Fibroblast of lung (primary cell): ENCODE measurements around the gene CLCN4.

Source experiments
- EZH2 ChIP-seq: IDR thresholded peaks from 2 replicates; pipeline ENCODE4 v1.5.1; 2012; ENCODE audit warnings: low read length, control low read depth, mild to moderate bottlenecking; ENCODE audit errors: missing control alignments
- TF ChIP-seq, protein P1 (sequence below), 2 donors: IDR thresholded peaks in 1 of 2; conservative IDR thresholded peaks in 1 of 2; 1 replicate in 1 of 2; 2 replicates in 1 of 2; pipeline ENCODE4 v1.5.1; 2011 to 2012; ENCODE audit warnings: low read length in 2 of 2, control low read depth in 1 of 2, inconsistent platforms in 1 of 2, low read depth in 1 of 2, mild to moderate bottlenecking in 1 of 2

DNA sequence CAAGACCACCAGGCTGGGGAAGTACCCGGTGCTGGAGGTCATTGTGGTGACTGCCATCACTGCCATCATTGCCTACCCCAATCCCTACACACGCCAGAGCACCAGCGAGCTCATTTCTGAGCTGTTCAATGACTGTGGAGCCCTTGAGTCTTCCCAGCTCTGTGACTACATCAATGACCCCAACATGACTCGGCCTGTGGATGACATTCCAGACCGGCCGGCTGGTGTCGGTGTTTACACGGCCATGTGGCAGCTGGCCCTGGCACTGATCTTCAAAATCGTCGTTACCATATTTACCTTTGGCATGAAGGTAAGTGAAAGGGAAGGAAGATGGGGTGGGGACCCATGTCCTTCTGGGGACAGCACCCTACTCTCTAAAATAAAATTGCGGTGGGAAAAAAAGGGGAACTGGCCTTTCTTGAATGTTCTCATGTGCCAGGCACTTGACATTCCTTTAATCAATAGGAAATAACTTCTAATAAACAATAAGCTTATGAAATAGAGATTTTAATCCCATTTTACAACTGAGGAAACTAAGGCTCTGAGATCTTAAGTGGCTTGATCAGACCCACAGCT, 51.6 kb downstream of the CLCN4 start:
- TF ChIP-seq, protein P1, sequence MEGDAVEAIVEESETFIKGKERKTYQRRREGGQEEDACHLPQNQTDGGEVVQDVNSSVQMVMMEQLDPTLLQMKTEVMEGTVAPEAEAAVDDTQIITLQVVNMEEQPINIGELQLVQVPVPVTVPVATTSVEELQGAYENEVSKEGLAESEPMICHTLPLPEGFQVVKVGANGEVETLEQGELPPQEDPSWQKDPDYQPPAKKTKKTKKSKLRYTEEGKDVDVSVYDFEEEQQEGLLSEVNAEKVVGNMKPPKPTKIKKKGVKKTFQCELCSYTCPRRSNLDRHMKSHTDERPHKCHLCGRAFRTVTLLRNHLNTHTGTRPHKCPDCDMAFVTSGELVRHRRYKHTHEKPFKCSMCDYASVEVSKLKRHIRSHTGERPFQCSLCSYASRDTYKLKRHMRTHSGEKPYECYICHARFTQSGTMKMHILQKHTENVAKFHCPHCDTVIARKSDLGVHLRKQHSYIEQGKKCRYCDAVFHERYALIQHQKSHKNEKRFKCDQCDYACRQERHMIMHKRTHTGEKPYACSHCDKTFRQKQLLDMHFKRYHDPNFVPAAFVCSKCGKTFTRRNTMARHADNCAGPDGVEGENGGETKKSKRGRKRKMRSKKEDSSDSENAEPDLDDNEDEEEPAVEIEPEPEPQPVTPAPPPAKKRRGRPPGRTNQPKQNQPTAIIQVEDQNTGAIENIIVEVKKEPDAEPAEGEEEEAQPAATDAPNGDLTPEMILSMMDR (conservative IDR thresholded peaks at IDR 0.05 in 1 of 2, IDR thresholded peaks at IDR 0.05 in 1 of 2; ENCODE audit: low read depth in 1 of 2, low read length in 2 of 2): no peak
- no peak for TF ChIP-seq EZH2
